IPS DF 19.7 (cell line): ENCODE results near the gene VCX.
"Not testable (repeated sequence)": the region's sequence is repeated elsewhere in the genome, so short reads cannot be mapped to it uniquely, and the experiment has no call there.

ENCODE experiments used
- DNase-seq: peaks from one replicate; pipeline ENCODE4 v3.0.0-alpha.2; 2013; ENCODE audit warnings: low read depth, low spot score

The VCX gene

GRCh38 chrX:7842871-7843270 is at the start of gene VCX:
TSS of gene VCX (plus strand) at chrX:7843171. CDS start at chrX:7843204, 33 bp downstream.
- not testable (repeated sequence) for DNase-seq

- no peak for DNase-seq
Measured at GRCh38 chrX:7798327-7798726, 44.6 kb upstream of the VCX start.

- DNase-seq: no peak
Measured at GRCh38 chrX:7801711-7802110, 41.3 kb upstream of the VCX start.

DNA sequence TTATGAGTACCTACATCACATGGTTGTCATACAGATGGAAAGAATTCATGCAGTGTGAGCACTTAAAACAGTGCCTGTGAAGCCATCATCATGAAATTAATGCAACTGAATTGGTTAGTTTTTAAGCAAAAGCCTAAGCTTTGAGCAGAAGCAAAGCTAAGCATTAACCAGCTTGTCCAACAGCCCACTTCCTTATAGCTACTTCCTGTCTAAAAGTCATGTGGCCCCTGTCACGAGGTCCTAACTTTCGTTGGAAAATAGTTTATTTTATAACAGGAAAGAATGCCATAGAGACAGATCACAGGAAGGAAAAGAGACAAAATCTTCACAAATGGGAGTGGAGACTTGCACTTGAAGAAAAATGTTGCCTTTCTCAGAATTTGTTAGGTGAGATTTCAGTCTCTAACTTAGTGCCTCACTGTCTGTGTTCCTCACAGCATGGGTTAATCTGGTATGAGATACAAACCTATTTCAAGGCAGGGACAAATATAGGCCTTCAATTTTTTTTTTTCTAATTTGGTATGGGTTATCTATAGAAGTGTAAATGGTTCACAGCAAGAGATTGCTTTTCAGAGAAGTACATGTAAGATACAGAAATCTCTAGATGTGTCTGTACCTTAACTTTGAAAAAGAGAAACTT is 27.7 kb upstream of the VCX start:
- no peak for DNase-seq

- no peak for DNase-seq
Measured at GRCh38 chrX:7828594-7828993, 14.4 kb upstream of the VCX start.

DNA sequence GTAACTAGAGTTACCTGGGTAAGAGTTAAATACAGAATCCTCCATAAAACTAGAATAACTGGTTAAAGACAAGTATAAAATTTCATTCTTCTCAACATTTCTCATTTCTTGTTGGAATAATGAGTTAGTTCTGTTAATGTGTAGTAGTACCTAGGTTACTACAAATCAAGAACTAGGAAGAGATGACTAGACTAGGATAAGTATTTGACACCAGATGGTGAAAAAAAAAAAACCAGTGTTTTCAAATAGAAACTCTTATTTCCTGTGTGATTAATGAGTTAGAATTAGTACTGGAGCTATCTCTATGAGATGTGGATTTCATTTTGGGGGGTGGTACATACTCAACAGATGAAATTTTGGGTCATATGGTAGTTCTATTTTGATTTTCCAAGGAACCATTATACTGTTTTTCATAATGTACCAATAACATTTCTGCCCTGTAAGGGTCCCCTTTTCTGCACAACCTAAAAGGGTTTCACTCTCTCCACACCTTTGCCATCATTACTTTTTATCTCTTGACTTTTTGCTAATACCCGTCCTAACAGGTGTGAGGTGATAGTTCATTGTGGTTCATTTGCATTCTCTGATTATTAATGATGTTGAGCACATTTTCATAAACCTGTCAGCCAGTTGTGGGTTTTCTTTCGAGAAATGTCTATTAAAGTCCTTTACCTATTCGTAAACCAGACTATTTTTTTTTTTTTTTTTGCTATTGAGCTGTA is 1.7 kb upstream of the VCX start:
- no peak for DNase-seq

DNA sequence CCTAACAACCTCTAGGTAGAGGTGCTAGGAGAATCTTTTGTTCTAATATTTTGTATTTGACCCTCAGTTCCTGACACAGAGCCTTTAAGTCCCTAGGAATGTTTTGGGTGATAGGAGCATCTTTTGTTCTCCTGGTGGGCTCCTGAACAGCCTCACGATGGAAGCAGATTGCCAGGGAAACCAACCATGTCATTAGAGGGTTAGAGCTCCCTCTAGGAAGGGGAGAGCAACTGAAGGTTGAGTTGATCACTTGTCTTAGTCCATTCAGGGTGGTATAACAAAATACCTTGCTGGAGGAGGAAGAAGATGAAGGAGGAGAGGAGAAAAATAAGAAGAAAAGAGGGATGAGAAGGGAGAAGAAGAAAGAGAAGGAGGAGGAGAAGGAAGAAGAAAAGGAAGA is 9.2 kb downstream of the VCX start:
- no peak for DNase-seq

DNA sequence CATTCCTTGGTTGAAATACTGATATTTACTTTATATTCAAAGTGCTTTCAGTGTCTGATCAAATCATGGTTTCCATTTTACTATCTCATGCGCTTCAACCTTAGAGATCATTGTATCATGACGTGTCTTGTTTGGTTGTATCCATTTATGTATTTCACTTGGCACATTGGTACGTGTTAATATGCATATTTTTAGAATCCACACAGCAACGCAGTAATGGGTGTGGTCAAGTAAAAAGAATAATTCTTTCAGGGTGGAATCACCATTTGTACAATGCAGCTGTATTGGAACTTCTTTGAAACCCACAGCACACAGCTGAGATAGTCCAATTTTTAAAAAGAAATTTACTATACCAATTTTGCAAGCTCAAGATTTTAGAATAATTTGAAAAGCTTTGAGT is 29.1 kb downstream of the VCX start:
- DNase-seq: no peak

DNA sequence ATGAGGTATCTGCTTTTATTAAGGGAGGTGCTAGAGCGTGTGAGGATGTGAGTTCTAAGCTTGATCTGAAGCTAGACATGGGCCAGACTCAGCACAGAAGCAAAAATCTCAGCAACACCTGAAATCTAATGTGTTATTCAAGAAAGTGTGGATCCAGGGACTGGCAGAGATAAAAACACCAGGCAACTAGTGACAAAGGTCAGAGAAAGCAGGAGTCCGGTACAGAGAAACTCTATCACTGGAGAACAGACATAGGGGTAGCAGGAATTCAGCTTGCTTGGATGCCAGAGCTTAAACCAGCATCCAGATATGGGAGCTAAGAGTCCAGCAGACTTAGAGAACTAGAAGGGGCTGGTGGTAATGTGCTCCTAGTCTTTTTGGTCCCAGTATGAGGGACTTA is 34.0 kb downstream of the VCX start:
- no peak for DNase-seq

GRCh38 chrX:7889135-7889534 is 46.2 kb downstream of the VCX start:
- no peak for DNase-seq

GRCh38 chrX:7889680-7890079 is 46.7 kb downstream of the VCX start:
- DNase-seq: no peak

GRCh38 chrX:7891928-7892327 is 49.0 kb downstream of the VCX start:
- no peak for DNase-seq
